ENCODE data around the gene CDH8. TPM values are rescaled to one million over a fixed set of nuclear protein-coding genes. Genes with fewer than 3 reads are reported as not detected.
"Not testable (repeated sequence)": the region's sequence is repeated elsewhere in the genome, so short reads cannot be mapped to it uniquely, and the experiment has no call there.

CDH8 gene
- total RNA-seq, 4 donors from 2014 or later: not detected

DNA sequence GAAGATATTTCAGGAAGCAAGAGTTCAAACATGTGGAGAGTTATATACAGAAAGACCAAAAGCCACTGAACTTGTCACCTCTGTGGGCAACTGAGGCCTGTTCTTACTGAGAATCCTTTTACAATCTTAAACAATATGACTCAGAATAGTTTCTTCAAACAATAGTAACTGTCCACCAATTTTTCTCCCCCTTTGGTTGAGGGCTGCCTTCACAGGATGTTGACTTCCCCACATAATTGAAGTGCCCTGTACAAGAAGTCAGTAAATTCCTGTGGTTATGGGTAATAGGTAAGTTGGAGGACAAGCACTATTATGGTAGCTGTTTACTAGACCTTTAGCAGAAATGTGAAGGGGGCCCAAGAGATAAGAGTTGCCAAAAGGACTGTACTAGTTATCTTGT lies 215.8 kb downstream of the CDH8 start:
- no peak for DNase-seq (ENCODE audit: low spot score)
- TF ChIP-seq, protein P1, sequence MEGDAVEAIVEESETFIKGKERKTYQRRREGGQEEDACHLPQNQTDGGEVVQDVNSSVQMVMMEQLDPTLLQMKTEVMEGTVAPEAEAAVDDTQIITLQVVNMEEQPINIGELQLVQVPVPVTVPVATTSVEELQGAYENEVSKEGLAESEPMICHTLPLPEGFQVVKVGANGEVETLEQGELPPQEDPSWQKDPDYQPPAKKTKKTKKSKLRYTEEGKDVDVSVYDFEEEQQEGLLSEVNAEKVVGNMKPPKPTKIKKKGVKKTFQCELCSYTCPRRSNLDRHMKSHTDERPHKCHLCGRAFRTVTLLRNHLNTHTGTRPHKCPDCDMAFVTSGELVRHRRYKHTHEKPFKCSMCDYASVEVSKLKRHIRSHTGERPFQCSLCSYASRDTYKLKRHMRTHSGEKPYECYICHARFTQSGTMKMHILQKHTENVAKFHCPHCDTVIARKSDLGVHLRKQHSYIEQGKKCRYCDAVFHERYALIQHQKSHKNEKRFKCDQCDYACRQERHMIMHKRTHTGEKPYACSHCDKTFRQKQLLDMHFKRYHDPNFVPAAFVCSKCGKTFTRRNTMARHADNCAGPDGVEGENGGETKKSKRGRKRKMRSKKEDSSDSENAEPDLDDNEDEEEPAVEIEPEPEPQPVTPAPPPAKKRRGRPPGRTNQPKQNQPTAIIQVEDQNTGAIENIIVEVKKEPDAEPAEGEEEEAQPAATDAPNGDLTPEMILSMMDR (IDR thresholded peaks at IDR 0.05): no peak
- no peak for ATAC-seq (ENCODE audit: low FRiP score)

DNA sequence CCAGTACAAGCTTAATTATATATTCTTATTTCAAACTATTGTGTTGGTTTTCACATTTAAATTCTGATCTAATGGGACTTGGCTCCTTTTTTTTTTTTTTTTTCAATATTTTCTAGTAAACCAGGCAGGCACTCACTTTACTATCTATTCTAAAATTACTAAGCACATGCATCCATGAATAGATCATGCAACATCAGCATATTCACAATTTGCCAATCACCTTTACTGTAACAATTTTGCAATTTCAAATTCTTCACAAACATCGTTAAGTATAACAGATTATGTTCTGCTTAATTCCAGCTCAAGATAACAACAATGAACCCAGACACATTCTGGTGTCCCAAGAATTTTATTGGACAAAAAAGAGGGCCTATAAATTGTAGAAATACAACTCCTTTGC lies 217.4 kb downstream of the CDH8 start:
- DNase-seq (ENCODE audit: low spot score) (no peak), ATAC-seq (ENCODE audit: low FRiP score) (no peak)
- TF ChIP-seq, protein P1 (IDR thresholded peaks at IDR 0.05): no peak

DNA sequence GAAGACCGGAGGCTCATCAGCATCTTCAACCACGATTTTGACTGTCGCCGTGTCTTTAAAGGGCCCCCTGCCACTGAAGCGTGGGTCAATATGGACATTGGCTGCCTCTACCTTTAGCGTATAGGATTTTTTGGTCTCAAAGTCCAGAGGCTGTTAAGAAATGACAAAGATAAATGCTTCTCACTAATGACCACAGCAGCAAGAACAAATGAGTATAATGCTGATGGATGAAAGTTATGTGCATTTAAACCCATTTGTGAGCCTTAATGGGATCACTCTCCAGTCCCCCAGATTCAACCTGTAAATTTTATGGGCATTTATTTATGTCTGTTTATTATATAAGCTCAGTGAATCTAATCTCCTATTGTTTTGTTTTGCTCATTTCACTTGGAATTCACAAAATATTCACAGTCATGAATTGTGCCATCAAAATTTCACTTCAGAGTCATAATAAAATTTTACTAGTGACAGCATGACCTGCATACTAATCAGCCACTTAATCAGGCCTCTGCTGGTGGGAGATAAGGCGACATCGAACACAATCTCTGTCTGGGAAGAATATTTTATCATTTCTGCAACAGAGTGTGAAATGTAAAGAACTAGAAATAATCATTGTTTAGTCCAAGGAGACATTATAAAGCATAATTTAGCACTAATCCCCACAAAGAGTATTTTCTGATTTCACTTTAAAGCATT lies 218.5 kb downstream of the CDH8 start:
- TF ChIP-seq, protein P1 (IDR thresholded peaks at IDR 0.05): no peak
- no peak for ATAC-seq (ENCODE audit: low FRiP score)
- DNase-seq (ENCODE audit: low spot score): no peak

DNA sequence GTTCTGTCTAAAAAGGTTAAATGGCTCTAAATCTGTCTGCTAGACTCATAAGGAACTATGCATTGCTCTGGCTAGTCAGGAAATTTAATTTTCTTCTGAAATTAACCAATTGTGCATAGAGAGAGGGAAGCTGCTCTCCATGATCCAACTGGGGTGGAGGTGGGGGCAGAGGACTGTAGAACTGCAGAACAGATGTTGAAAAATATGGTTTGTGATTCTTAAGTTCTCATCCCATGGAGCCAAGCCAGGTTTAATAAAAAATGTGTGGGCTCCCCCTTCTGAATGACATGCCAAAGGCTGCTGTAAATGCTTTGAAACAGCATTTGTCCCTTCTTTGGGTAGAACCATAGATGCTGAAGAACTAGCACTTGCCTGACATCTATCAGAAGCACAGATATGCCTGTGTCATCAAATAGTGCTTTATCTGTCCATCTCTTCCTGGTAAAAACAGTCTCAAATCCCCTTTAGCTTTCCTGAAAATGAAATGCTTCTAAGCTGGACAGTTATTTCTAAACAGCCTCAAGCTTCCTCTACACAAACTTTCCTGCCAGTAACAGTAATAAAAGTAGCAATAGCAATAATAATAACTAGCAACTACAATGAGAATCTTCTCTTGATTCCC lies 221.4 kb downstream of the CDH8 start:
- TF ChIP-seq, protein P1 (IDR thresholded peaks at IDR 0.05): no peak
- no peak for DNase-seq (ENCODE audit: low spot score)
- ATAC-seq (ENCODE audit: low FRiP score): no peak

DNA sequence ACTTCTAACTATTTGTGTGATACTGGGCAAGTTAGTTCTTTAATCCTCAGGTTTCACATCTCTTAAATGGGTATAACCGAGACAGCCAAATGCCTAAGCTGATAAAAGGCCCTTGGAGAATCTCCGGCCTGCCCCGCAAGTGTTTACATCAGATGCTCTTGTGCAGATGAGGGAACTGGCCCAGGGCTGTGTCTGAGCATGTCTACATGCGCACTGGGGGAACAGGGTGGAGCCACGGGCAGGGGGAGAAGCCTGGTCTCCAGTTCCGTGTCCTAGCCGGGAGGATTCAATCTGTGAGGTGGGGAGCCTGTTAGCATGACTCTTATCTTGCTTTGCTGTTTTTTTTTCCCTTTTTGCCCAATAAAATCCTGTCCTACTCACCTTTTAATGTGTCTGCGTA lies 222.9 kb downstream of the CDH8 start:
- DNase-seq (ENCODE audit: low spot score) (no peak), ATAC-seq (ENCODE audit: low FRiP score) (no peak)
- TF ChIP-seq, protein P1 (IDR thresholded peaks at IDR 0.05): no peak

DNA sequence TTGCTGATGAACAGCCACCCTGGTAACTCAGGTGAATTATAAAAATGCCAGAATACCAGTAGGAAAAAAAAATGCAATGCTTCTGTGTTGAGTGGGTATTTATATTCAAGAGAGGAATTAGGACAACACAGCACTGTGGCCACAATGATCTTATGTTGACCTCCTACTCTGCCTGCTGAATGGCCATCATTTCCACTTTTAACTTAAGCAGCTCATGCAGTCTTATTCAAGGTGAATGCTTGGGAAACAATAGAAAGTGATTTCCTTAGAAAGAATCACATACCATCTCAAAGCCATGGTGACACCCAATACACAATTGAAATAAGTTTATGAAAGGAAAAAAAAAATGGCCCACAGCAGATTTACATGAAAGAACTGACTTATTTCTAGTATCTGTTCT lies 224.0 kb downstream of the CDH8 start:
- DNase-seq (ENCODE audit: low spot score) (no peak), ATAC-seq (ENCODE audit: low FRiP score) (no peak)
- TF ChIP-seq, protein P1 (IDR thresholded peaks at IDR 0.05): no peak

DNA sequence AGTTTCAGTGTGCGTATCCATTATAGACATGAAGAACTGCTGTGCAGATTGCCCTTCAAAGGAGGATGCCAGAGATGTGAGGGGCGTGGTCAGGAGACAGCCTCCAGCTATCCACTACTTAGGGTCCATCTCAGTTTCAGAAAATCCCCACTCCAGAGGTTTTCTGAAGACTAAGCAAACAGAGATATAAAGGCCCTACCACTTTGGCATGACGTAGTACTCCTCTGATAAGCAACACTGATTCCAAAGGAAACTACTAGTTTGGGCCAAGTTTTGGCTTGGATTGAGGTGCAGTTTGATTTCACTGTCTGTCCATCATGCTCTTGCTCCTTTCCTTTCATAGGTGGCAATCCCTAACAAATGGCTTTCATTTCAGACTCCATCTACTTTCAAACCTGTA lies 228.7 kb downstream of the CDH8 start:
- TF ChIP-seq, protein P1 (IDR thresholded peaks at IDR 0.05): no peak
- no peak for DNase-seq (ENCODE audit: low spot score)
- no peak for ATAC-seq (ENCODE audit: low FRiP score)

DNA sequence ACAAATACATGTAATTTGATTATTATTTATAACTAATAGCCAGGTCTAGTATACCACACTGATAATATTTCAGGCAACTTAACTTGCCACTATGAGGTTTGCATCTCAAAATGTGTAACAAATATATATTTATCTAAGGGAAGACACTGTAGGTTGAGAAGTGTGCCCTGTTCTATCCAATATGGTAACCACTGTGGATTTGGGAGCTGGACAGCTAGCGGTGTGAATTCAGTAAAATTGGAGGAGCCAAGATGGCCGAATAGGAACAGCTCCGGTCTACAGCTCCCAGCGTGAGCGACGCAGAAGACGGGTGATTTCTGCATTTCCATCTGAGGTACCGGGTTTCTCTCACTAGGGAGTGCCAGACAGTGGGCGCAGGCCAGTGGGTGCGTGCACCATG lies 235.0 kb downstream of the CDH8 start:
- ATAC-seq (ENCODE audit: low FRiP score); DNase-seq (ENCODE audit: low spot score): not testable (repeated sequence)

Data from omental fat pad (tissue), 4 donors.